Mucosa of stomach (tissue), 1 donor: ENCODE results near the gene ZKSCAN5.
"Not testable (repeated sequence)": the region's sequence is repeated elsewhere in the genome, so short reads cannot be mapped to it uniquely, and the experiment has no call there.

ENCODE experiments used
- H3K27me3 ChIP-seq: one replicate; pipeline ENCODE4 v1.7.0; 2013; ENCODE audit warnings: mild to moderate bottlenecking, low read length; ENCODE audit not compliant: control insufficient read depth, insufficient read depth
- H3K36me3 ChIP-seq: one replicate; pipeline ENCODE4 v1.7.0; 2013; ENCODE audit warnings: low read length; ENCODE audit not compliant: control insufficient read depth, insufficient read depth
- H3K4me1 ChIP-seq: one replicate; pipeline ENCODE4 v1.7.0; 2013; ENCODE audit warnings: mild to moderate bottlenecking, low read length; ENCODE audit not compliant: control insufficient read depth, insufficient read depth
- H3K4me3 ChIP-seq: one replicate; pipeline ENCODE4 v1.7.0; 2013; ENCODE audit warnings: low read length
- H3K9ac ChIP-seq: one replicate; pipeline ENCODE4 v1.7.0; 2013; ENCODE audit warnings: mild to moderate bottlenecking, low read length, moderate library complexity
- H3K9me3 ChIP-seq: one replicate; pipeline ENCODE4 v1.7.0; 2013; ENCODE audit warnings: mild to moderate bottlenecking, low read length, moderate library complexity; ENCODE audit not compliant: control insufficient read depth
- donor health status: Pancreatic carcinoma.

ZKSCAN5 gene

DNA sequence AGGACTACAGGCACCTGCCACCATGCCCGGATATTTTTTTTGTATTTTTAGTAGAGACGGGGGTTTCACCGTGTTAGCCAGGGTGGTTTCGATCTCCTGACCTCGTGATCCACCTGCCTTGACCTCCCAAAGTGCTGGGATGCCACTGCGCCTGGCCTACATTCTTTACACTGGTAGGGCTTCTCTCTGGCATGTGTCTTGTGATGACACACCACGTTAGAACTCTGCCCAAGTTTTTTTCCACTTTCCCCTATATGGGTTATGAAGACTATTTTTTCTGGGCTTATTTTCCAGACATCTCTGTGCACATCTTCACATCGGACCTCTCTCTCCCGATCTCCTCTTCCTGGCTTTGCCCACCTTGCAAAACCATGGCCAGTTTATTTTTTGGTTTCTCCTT is 36.8 kb downstream of the ZKSCAN5 start:
- no peaks in the 10 kb centered on the region for H3K9me3 ChIP-seq
- no peak overlapping the region for H3K4me3 ChIP-seq
- H3K36me3 ChIP-seq, result no peaks in the 10 kb centered on the region
- no peak overlapping the region for H3K9ac ChIP-seq
- H3K4me1 ChIP-seq, result no peaks in the 10 kb centered on the region
- H3K27me3 ChIP-seq, result no peaks in the 10 kb centered on the region

DNA sequence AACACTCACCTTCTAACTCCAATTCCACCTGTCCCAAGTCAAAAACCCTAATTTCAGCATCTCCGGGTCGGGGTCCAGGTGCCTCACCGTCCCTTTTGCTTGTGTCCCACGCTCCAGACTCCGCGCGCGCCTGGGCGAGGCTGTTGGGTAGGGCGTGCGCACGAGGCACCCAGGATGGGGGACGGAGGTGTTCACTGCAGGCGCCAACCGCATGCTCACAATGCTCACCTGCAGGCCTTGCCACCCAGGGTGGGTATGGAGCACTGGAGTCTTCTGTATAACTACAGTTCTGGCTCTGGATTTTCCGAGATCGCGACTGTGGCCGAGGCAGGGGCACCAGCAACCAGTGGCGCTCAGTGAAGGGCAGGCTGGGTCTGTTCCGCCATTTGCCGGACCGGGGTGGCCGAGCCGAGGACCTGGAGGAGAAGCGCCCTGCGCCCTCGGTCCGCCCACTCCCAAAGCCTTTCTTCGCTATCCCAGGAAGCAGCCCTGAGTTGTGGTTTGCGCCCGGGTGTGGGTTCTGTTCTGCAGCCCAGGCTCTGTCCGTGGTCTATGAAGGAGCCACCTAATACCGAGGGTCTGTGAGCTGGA is 38.7 kb downstream of the ZKSCAN5 start:
- Histone ChIP-seq H3K27me3 (no peaks in the 10 kb centered on the region), H3K36me3 (no peaks in the 10 kb centered on the region), H3K9me3 (no peaks in the 10 kb centered on the region), H3K4me1 (no peaks in the 10 kb centered on the region), H3K4me3 (no peak overlapping the region), H3K9ac (no peak overlapping the region)

DNA sequence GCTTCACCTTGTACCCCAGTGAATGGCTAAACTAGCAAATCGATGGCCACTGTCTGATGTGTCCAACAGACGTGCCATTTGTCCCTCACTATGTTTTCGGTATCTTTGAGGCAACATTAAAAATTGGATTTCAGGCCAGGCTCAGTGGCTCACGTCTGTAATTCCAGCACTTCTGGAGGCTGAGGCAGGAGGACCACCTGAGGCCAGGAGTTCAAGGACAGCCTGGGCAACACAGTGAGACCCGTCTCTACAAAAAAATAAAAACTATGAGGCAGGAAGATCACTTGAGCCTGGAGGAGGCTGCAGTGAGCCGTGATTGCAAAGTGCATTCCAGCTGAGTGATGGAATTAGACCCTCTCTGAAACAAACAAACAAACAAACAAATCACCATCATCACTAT is 39.5 kb downstream of the ZKSCAN5 start:
- H3K4me3 ChIP-seq, result no peak overlapping the region
- H3K27me3 ChIP-seq, result no peaks in the 10 kb centered on the region
- H3K9me3 ChIP-seq, result no peaks in the 10 kb centered on the region
- no peaks in the 10 kb centered on the region for H3K36me3 ChIP-seq
- H3K4me1 ChIP-seq, result no peaks in the 10 kb centered on the region
- no peak overlapping the region for H3K9ac ChIP-seq

DNA sequence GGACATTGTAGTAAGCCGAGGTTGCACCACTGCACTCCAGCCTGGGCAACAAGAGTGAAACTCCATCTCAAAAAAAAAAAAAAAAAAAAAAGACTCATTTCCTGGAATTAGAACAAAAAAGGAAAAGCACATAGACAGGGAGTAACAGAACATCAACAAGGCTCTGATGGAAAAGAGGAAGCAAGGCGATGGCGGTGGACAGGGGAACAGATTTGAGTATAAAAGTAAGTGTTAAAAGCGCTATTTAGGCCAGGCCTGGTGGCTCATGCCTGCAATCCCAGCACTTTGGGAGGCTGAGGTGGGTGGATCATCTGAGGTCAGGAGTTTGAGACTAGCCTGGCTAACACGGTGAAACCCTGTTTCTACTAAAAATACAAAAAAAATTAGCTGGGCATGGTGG is 40.8 kb downstream of the ZKSCAN5 start:
- H3K9me3 ChIP-seq, H3K4me1 ChIP-seq, H3K9ac ChIP-seq, H3K4me3 ChIP-seq, H3K36me3 ChIP-seq, H3K27me3 ChIP-seq: not testable (repeated sequence)

DNA sequence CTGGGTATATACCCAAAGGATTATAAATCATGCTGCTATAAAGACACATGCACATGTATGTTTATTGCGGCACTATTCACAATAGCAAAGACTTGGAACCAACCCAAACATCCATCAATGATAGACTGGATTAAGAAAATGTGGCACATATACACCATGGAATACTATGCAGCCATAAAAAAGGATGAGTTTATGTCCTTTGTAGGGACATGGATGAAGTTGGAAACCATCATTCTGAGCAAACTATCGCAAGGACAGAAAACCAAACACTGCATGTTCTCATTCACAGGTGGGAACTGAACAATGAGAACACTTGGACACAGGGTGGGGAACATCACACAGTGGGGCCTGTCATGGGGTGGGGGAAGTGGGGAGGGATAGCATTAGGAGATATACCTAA is 45.1 kb downstream of the ZKSCAN5 start:
- H3K9me3 ChIP-seq, H3K4me3 ChIP-seq, H3K9ac ChIP-seq, H3K27me3 ChIP-seq, H3K36me3 ChIP-seq: not testable (repeated sequence)
- H3K4me1 ChIP-seq, result peaks cover 15% of the 10 kb centered on the region

DNA sequence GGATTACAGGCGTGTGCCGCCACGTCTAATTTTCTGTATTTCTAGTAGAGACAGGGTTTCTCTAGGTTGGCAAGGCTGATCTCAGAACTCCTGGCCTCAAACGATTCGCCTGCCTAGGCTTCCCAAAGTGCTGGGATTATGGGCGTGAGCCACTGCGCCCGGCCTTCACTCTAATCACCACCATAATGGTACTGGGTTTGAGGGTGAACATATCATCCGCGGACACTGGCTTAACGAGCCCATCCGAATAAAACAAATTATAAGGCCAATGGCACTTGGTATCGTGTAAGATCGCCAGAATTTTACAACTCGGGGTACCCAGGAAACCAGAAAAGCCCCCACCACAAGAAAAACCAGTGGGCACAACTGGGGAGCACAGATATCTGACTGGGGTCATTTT is 46.9 kb downstream of the ZKSCAN5 start:
- Histone ChIP-seq H3K36me3 (no peaks in the 10 kb centered on the region), H3K9ac (peak overlapping the region; percentile 95), H3K9me3 (no peaks in the 10 kb centered on the region), H3K4me1 (peaks cover 15% of the 10 kb centered on the region), H3K27me3 (no peaks in the 10 kb centered on the region), H3K4me3 (peak overlapping the region; percentile 99)

DNA sequence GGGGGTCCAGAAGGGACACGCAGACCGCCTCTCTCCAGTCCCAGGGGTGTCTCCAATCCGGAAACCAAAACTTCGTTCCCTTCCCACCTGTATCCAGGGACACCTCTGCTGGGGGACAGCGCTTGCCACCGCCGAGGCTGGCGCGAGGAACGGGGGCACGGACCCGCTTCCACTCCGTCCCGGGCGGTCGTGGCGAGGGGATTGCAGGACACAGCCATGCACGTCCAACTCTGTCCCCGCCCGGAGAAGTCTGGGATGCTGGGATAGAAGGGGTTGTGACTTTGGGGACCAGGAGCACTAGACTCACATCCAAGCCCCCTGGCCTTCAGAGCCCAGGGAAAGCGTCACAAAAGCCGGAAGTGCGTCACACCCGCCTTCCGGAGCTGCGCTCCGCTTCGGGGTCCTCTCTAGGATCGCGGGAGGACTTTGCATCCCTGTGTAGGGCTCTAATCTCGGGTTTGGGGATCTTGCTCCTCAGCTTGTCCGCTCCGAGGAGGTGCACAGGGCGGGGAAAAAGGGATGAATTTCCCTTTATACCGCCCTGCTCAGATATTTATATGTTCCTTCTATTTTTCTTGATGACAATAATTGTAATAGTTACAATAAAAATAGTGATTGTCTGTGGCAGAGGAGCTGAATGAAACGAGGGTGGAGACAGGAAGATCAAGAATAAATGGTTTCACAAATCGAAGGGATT is 47.5 kb downstream of the ZKSCAN5 start, which contains the start of gene FAM200A:
TSS of gene FAM200A (minus strand) at position 348 of the 697 bp plus-strand sequence. CDS start 3,707 bp downstream, outside the sequence.
- no peaks in the 10 kb centered on the region for H3K36me3 ChIP-seq
- H3K4me3 ChIP-seq, result peak within 1 kb of the TSS; percentile 99
- H3K9ac ChIP-seq, result peak within 1 kb of the TSS; percentile 95
- no peaks in the 10 kb centered on the region for H3K9me3 ChIP-seq
- peaks cover 15% of the 10 kb centered on the region for H3K4me1 ChIP-seq
- H3K27me3 ChIP-seq, result no peaks in the 10 kb centered on the region

DNA sequence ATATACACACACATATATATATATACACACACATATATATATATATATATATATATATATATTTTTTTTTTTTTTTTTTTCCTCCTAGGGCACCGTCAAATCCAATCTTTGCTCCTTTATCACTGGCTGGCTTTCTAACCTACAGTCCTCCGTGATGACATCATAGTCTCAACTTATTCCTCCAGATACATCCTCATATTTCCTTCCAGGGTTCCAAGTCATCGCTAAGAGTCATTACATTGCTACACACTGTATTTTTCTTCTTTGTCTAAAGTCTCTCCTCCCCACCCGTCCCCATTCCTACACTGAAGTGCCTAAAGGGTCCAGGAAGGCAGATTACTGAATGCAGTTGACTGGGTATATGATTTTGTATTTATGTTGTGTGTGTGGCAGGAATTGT is 48.6 kb downstream of the ZKSCAN5 start:
- Histone ChIP-seq H3K9me3 (no peaks in the 10 kb centered on the region), H3K4me1 (peaks cover 15% of the 10 kb centered on the region), H3K9ac (no peak overlapping the region), H3K4me3 (no peak overlapping the region), H3K36me3 (no peaks in the 10 kb centered on the region), H3K27me3 (no peaks in the 10 kb centered on the region)

DNA sequence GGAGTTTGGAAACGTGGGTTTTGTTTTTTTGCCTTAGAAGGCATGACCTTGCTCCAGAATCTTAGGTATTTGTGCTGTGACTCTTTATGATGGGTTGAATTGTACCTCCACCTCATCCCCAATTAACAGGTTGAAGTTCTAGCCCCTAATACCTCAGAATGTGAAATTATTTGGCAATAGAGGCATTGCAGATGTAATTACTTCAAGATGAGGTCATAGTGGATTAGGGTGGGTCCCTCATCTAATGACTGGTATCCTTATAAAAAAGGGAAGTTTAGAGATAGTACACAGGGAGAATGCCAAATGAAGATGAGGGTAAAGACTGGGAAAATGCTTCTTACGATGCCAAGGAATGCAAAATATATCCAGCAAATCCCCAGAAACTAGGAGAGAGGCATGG is 50.5 kb downstream of the ZKSCAN5 start:
- Histone ChIP-seq H3K4me1 (peaks cover 16% of the 10 kb centered on the region), H3K27me3 (no peaks in the 10 kb centered on the region), H3K36me3 (no peaks in the 10 kb centered on the region), H3K9me3 (no peaks in the 10 kb centered on the region), H3K4me3 (no peak overlapping the region), H3K9ac (no peak overlapping the region)

DNA sequence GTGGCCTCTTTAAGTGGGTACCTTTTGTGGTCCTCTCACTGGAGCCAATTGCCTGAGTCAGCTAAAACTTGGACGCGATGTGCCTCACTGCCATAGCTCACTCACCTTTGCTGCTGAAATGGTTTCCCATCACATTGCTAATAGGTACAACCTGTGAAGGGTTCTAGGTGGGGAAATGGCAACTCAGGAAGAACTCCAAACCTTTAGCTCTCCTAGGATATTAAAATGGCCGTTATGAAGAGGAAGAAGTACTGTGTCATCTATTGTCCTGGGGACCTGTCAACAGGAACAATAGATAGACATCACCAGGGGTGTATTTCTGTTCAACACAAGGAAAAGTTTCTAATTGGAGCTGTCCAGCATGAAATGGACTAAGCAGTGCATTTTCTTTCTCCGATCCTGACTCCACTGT is 52.7 kb downstream of the ZKSCAN5 start:
- no peaks in the 10 kb centered on the region for H3K27me3 ChIP-seq
- H3K4me1 ChIP-seq, result peaks cover 9% of the 10 kb centered on the region
- peaks cover 8% of the 10 kb centered on the region for H3K36me3 ChIP-seq
- H3K4me3 ChIP-seq, result no peak overlapping the region
- H3K9me3 ChIP-seq, result no peaks in the 10 kb centered on the region
- H3K9ac ChIP-seq, result peak overlapping the region; percentile 97

DNA sequence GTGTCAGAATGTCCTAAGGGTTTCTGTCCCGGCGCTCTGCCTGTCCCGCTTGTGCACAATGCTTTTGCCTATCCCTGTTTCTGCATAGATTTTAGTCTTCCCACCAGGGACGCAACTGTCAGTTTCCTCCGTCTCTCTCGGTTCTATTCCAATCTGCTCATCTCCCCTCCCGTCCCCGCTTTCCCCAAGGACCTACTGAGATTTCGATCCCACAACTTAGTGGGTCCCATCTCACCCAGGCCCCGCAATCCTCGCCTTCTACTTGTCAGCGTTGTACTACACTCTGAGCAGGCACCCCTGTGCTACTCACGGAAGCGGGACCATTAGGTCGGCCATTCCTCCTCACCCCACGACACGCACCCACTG is 53.5 kb downstream of the ZKSCAN5 start:
- H3K9ac ChIP-seq, result peak overlapping the region; percentile 97
- H3K4me3 ChIP-seq, result peak overlapping the region; percentile 79
- no peaks in the 10 kb centered on the region for H3K27me3 ChIP-seq
- H3K9me3 ChIP-seq, result no peaks in the 10 kb centered on the region
- peaks cover 9% of the 10 kb centered on the region for H3K36me3 ChIP-seq
- peaks cover 12% of the 10 kb centered on the region for H3K4me1 ChIP-seq

DNA sequence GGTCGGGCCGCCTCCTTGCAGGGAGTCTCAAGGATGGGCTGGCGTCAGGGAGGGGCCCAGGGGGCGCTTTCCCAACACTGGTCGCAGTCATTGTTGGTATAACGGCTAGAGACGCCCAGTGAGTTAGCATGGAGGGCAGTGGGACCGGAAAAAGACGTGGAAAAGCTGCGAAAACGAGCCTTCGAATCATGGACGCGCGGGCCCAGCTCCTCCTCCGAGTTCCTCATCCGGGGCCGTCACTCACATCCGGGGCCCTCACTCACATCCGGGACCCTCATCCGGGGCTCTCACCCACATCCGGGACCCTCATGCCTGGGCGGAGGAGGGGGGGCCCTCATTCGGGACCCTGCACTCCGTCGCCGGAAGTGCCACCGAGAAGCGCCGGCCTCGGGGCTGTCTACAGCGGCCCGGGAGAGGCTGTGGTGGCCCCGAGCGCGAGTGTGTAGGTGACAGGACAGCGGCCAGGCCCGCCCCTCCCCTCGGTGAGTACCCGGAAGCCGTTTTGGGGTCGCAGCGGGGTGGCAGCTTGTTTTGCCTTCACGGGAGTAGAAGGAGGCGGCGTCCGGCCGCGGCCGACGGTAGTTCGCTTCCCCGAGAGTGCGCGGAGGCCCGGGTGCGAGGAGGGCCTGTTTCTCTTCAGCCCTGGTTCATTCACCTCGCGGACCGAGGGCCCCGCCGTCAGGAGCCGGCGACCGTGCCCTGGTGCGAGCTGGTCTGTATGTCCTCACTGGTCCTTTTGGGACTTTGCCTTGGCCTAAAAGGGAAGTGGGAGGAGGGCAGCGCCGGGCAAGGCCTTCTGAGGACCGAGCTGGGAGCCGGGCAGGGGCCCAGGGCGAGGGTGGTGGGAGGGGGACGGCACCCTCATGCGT is 54.1 kb downstream of the ZKSCAN5 start, which contains the start of gene ZNF655:
TSS of gene ZNF655 (plus strand) at position 337 of the 869 bp plus-strand sequence. CDS start 1,918 bp downstream, outside the sequence.
- Histone ChIP-seq H3K4me3 (peak within 1 kb of the TSS; percentile 79), H3K27me3 (no peaks in the 10 kb centered on the region), H3K9ac (peak within 1 kb of the TSS; percentile 97), H3K4me1 (peaks cover 14% of the 10 kb centered on the region), H3K9me3 (no peaks in the 10 kb centered on the region), H3K36me3 (peaks cover 9% of the 10 kb centered on the region)
